Activated CD4-positive, CD25-positive, alpha-beta regulatory T cell treated with anti-CD3 and anti-CD28 coated beads, Interleukin-2, amount 50 U/mL, for 16 hours (primary cell): ENCODE measurements around the gene GOLGA8S.
"Not testable (repeated sequence)": the region's sequence is repeated elsewhere in the genome, so short reads cannot be mapped to it uniquely, and the experiment has no call there.

Source experiments
- DNase-seq: peaks from one replicate; pipeline ENCODE4 v3.0.0-alpha.2; 2020; ENCODE audit warnings: low read depth, low spot score

GOLGA8S gene

GRCh38 chr15:23398357-23398756 lies 43.8 kb downstream of the GOLGA8S start:
- not testable (repeated sequence) for DNase-seq

DNA sequence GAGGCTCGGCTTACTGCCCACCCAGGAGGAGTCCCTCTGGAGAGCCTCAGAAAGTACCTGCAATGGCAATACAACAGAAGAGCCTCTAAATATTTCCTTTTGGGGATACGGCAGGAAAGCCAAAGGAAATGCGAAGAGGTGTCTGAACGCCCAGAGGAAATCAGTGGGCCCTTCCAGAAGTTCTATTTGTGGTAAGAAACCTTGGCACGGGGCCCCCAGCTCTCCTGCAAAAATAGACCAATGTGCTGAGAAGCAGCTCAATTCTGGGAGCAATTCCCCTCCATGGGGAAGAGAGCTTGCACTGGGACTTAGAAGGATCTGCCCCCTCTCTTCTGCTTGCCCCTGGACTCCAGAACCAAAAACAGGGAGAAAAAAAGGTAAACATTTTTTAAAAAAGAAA lies 44.7 kb downstream of the GOLGA8S start:
- not testable (repeated sequence) for DNase-seq

GRCh38 chr15:23401627-23402026 lies 47.1 kb downstream of the GOLGA8S start:
- DNase-seq = no peak

DNA sequence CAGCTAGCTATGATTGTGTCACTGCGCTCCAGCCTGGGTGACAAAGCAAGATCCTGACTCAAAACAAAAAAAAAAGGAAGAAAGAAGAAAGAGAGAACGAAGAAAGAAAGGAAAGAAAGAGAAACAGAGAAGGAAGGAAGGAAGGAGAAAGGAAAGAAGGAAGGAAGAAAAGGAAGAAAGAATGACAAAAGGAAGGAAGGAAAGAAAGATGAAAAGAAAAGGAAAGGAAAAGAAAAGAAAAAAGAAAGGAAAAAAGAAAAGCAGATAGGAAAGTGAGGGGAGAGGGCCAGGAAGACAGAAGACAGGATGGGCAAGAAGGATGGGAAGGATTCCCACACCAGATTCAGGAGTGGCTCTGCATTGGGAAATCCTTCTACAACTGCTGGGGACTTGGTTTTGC lies 47.6 kb downstream of the GOLGA8S start:
- no peak for DNase-seq

DNA sequence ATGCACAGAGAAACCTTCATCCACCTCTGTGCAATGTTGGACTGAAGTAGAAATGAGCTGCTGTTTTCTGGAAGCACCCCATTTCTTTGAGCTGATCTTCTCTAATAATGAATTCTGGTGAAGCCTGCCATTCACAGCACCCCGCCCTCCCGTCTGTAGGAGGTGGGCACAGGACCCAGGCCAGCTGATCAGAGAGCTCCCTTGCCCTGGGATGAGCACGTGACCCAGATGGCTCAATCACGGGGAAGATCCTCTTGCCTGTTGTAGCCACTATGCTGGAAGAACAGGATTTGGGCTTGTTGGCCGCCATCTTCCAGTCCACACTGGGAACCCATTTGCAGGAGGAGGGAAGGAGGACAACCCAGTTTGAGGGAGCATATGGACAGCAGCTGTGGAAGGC lies 48.0 kb downstream of the GOLGA8S start:
- DNase-seq = no peak

GRCh38 chr15:23403550-23403949 lies 49.0 kb downstream of the GOLGA8S start:
- DNase-seq = no peak

DNA sequence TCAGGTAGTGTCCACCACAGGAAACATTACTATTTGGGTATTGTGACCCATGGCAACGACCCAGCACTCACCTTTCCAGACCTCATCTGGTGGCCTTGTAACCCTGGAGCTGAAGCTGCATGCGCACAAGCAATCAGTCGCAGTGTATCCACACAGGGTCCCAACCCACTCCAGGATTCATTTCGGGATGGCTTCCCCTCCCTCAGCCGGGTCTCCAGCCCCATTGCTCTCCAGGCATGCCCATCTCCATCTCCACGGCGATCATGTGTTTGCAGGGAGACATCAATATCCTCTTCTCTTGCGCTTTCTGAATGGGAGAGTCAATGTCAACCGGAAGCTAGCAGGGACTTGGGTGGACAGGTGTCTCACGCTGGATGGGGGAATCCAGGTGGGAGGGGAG lies 57.3 kb downstream of the GOLGA8S start:
- no peak for DNase-seq

- not testable (repeated sequence) for DNase-seq
Observed at GRCh38 chr15:23412881-23413600, 58.5 kb downstream of the GOLGA8S start.
